ENCODE data around the gene TMEM175.
"Not testable (repeated sequence)": the region's sequence is repeated elsewhere in the genome, so short reads cannot be mapped to it uniquely, and the experiment has no call there.

The TMEM175 gene

DNA sequence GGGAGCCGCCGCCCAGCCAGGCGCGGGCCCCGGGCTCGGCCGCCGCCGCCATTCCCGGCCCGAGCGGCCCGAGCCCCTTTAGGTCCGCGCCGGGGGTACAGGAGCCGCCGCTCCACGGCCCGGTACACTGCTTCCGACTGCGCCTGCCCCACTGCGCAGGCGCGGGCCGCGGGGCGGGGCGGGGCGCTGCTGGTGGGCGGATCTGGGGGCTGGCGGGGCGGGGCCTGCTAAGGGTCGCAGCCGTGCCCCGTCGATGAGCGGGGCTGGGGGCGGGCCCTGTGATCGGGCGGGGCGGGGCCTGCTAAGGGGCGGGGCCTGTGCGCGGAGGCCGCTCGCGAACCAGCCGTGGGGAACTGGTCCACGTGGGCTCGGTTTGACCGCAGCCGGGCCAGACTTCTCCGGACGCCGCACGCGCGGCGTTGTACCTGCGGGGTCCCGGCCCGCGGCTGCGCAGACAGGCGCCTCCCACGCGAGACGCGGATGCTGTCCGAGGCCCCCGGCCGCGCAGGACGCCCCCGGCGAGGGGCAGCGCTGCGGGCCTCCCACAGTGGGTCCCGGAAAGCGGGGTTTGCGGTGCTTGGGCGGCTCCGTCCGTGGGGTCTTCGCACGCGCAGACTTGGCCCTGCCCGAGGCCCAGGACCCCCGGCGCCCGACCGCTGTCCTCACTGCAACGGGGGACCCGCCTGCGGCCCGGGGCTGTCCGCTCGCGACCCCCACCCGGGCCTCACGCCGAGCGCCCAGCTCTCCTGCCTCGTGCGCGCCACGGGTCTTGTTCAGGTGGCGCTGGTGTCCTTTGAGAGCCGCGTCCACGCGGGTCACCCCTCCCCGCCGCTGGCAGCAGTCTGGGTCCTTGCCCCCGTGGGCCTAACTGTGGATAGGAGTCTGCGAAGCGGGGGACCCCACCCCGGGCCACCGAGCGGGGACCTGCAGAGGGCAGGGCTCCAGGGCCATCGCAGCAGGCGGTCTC, 41.5 kb downstream of the TMEM175 start, which contains the start of gene DGKQ:
TSS of gene DGKQ (minus strand) at position 139 of the 967 bp plus-strand sequence. CDS start at position 52, 87 bp downstream.
- peak; percentile 0 for DNase-seq

DNA sequence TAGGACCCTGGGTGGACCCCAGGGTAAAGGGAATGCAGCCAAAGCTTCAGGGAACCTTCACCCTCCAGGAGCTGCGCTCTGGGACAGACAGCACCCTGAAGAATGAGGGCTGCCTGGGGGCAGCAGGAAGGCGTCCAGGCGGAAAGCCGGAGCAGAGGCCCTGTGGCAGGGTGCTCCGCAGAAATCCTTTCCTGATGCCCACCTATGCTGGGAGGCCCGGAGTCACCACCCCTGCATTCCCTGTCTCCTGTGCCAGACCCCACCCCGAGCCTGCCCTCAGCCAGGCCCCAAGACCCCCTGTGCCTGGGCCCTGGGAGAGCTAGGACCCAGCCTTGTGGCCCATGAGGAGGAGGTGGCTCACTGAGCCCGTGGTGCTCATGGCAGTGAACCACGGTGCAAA, 42.4 kb downstream of the TMEM175 start:
- no peak for DNase-seq

DNA sequence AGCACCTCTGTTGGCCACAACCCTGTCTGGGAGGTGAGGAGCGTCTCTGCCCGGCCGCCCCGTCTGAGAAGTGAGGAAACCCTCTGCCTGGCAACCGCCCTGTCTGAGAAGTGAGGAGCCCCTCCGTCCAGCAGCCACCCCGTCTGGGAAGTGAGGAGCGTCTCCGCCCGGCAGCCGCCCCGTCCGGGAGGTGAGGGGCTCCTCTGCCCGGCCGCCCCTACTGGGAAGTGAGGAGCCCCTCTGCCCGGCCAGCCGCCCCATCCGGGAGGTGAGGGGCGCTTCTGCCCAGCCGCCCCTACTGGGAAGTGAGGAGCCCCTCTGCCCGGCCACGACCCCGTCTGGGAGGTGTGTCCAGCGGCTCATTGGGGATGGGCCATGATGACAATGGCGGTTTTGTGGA, 43.8 kb downstream of the TMEM175 start:
- not testable (repeated sequence) for DNase-seq

DNA sequence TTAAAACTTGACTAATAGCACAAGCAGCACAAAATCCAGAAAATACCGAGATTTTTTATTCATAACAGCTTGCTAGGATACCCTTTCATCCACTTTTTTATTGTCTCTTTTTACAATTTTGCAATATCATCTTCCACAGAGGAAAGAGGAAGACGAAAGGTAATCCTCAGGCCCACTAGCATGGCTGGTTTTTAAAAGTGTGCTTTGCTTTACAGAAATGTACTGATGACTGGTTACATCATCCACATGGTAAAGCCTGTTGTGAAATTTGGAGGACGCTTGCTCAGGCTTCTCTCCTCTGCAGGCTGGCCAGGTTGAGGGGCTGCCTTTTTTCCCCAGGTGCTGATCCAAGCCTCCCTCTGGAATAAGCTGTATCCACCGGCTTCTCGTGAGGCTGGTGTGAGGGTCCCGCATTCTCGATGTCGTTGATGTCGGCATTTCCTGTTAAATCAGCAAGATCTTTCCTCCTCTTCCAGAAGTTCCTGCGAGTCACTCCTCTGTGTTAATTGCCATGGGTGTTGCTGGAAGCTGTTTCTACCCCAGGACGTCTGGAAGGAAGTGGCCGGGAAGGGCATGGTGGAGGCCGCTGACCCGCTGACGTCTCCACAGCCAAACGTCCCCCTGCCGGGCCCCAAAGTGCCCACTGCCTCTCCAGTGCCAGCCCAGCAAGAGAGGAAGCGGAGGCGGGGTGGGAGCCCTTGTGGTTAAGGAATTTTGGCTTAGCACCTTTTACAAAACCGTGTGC, 46.9 kb downstream of the TMEM175 start:
- DNase-seq: no peak

DNA sequence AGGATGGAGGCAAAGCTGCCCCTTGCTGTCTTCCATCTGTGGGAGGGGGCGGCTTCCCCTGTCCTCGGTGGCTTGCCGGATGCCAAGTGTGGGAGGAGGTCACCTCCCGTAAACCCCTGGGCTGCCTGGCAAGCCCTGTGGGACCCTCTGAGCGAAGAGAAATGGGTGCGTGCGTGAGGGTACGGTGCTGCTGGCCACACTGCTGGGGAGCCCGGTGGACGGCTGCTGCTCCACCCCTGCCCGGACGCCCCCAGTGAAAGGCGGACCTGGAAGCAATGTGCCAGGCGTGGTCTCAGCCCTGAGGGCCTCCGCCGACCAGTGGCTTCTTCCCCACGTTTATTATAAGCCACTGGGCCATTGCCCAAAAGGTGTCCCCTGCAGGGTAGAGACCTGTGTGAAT, 50.0 kb downstream of the TMEM175 start:
- DNase-seq: no peak

DNA sequence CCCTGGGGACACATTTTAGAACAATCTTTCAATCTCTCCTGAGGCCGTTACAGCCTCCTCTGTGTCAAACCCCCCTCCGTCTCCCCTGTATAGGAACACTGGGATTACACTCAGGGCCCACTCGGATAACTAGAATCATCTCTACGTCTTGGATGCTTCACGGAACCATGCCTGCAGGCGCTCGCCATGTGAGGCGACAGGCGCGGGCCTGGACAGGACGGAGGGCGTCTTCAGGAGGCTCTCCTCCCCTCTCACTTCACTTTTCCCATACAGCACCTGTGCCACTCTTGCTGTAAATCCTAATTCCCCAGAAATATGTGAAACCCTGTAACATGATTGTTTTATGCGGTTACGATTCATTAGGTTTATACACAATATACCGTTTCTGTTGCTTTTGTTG, 50.6 kb downstream of the TMEM175 start:
- no peak for DNase-seq

DNA sequence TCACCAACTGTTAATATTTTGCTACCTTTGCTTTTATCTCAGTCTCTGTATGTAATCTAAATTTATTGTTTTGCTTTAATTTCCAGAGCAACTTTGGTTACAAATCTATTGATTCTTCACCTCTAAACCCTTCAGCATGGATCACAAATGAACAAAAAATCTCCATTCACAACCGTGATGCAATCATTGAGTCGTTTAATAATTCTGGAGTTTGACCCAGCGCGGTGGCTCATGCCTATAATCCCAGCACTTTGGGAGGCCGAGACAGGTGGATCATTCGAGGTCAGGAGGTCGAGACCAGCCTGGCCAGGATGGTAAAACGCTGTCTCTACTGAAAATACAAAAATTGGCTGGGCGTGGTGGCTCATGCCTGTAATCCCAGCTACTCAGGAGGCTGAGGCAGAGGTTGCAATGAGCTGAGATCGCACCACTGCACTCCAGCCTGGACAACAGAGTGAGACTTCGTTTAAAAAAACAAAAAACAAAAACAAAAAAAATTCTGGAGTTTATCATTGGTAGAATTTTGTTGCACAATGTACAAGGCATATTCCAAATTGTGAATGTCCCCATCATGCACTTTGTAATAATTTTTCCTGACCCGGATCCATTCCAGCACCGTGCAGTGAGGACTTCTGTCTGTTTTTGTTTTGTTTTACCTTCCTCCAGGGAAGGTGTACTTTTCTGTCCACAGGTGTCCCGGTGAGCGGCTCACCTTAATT, 52.2 kb downstream of the TMEM175 start:
- DNase-seq: no peak

DNA sequence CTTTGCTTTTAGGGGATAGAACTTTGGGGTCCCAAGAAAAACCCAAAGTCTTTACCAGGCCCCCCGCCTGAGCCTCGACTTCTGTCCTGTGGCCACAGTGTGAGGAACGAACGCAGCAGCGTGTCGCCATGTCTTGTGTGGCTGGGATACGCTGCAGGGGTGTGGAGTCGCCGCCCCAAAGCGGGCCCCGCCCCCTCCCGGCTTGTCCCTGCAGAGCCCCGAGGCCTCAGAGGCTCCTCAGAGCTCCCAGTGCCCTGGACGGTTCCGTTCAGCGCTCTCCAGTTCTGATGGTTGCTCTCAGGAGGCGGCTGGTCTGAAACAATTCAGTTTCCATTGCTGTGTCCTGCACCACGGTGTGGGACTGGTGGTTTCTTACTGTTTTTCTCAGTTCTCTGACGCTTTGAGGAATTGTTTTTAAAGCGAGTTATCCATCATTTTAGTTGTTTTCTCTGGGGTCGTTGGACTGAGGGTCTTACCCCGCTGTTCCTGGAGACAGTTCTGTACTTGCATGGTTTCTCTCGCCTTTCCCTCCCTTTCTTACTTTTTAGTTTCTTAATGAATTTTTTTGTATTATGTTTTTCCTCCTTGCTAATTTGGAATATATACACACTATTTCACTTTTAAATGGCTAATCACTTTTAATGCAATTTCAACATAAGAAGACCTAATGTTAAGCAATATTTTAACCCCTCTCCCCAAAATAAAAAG, 53.0 kb downstream of the TMEM175 start:
- DNase-seq: no peak

DNA sequence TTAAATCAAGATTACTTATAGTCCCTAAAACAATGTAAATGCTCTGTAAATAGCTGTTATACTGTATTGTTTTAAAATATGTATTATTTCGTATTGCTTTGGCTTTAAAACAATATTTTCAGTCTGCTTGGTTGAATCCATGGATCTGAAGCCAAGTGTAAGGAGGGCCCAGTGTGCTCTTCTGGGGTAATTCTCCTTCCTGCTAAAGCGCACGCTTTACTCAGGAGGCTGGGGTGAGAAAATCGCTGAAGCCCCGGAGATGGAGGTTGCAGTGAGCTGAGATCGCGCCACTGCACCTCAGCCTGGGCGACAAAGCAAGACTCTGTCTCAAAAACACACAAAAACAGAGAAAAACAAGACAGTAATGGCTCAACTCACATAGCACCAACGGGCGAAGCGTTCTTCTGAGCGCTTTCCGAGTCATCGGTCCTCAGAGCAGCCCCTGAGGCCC, 54.2 kb downstream of the TMEM175 start:
- DNase-seq: peak; percentile 9

DNA sequence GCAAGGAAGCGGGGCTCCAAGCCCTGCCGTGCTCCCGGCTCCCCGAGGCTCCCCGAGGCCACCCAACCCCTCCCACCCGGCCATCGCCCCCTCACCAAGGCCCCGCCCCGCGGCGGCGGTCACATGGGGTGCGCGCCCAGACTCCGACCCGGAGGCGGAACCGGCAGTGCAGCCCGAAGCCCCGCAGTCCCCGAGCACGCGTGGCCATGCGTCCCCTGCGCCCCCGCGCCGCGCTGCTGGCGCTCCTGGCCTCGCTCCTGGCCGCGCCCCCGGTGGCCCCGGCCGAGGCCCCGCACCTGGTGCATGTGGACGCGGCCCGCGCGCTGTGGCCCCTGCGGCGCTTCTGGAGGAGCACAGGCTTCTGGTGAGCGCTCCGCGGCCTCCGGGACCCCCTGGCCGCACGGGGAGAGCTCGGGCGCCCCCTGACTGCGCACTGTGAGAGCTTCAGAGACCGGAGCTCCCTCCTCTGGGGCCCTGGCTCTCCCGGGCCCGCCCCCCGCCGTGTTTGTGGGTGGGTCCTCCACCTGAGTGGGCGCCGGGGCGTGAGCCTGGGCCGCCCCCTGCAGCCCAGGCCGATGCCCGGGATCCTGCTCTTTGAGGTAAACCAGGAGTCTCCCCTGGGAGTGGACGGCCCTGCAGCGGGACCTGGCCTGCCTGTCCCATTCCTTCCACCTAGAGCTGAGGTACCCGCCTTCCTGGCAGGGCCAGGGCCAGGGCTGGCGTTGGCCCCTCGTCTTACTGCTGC, 54.8 kb downstream of the TMEM175 start, which contains the start of gene IDUA:
TSS of gene IDUA (plus strand) at position 166 of the 745 bp plus-strand sequence. CDS start at position 207, 41 bp downstream.
- DNase-seq: no peak

DNA sequence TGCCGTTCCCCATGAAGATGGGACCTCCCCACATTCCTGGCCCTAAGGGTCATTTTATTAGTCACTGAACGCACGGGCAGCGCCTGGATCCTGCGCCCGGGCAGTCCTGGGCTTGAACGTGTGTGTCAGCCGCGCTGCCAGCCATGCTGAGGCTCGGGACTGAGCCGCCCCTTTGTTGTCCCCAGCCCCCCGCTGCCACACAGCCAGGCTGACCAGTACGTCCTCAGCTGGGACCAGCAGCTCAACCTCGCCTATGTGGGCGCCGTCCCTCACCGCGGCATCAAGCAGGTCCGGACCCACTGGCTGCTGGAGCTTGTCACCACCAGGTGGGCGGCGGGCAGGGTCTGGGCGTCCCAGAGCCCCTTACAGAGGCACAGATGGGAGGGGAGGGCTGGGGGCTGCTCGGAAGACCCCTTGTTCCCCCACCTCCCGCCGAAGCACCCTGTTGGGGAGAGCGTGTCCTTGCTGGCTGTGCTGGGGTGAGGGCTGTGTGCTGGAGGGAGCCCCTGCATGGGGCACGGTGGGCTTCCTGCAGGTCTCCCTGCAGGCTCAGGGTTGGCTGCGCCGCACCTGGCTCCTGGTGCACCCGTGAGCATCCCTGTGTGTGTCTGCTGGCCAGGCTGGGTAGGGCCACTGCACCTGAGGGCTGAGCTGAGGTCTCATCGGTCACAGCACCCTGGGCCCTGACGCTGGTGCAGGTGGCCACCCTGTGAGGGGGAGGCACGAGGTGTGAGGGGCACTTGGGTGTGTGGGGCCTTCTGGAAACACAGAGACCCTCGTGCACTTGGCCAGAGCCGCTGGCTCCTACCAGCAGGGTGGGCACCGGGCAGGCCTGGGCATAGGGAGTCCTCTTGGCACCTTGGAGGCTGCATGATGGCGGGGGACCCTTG, 55.6 kb downstream of the TMEM175 start:
- DNase-seq: no peak

DNA sequence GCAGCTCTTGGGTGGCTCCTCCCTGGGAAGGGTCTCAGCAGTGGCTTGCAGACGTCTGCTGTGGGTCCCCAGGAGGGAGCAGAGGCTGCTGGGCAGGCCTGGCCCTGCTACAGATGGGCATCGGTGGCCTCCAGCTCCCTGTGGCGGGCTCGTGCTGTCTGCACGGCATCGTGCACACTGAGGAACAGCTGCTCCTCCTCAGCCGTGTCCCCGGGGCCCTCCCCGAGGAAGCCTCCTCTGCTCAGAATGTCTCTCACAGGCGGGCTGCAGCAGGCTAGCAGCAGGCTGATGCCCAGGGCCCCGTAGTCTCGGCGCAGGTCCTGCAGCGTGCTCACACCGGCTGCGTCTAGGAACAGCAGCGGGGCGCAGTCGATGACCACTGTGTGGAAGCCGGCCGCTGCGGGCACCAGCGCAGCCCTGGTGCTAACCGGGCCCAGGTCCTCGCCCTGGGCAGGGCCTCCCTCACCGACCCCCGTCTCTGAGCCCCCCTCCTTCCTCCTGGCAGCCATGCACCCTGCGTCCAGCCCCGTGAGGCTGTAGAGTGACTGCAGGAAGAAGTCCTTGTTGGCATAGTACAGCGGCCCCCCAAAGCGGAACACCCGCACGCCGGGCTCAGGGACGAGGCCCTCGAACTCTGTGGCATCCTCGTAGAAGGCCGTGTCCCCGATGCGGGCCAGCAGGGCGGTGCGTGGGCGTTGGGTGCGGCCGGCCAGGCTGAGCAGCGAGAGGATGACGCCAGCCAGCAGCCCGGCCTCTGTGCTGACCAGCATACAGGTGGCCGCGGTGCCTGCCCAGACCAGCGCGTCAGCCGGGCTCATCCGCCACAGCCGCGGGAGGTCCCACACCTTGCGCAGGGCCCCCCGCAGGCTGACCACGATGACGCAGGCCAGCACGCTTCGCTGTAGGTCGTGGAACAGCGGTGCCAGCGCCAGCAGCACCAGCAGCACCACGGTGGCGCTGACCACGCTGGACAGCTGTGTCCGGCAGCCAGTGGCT, 56.8 kb downstream of the TMEM175 start:
- DNase-seq: no peak

DNA sequence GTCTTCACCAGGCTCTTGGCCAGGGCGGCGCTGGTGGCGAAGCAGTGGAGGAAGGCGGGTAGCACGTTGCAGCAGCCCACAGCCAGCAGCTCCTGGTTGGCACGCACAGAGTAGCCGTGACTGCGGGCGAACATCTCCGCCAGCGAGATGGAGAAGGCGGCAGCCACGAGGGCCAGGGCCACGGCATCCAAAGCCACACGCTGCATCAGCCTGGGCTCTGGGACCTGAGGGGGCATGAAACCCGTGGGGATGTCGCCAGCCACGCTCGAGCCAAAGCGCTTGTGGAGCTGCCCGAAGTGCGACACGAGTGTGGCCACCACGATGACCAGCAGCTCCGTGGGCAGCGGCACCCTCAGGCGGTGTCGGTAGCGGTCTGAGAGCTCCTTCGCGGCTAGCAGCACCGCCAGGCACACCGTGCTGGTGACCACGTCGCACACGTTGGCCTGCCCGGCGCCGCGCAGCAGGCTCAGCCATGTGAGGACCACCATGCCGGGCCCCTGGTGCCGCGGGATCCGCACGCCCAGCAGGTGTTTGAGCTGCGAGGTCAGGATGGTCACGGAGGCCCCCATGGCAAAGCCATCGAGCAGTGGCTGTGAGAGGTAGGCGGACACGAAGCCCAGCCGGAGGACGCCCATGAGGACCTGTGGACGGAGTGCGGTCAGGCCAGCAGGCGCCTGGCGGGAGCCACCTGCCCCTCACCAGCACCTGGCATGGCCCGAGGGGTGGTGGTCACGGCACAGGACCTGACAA, 57.6 kb downstream of the TMEM175 start:
- DNase-seq: no peak

DNA sequence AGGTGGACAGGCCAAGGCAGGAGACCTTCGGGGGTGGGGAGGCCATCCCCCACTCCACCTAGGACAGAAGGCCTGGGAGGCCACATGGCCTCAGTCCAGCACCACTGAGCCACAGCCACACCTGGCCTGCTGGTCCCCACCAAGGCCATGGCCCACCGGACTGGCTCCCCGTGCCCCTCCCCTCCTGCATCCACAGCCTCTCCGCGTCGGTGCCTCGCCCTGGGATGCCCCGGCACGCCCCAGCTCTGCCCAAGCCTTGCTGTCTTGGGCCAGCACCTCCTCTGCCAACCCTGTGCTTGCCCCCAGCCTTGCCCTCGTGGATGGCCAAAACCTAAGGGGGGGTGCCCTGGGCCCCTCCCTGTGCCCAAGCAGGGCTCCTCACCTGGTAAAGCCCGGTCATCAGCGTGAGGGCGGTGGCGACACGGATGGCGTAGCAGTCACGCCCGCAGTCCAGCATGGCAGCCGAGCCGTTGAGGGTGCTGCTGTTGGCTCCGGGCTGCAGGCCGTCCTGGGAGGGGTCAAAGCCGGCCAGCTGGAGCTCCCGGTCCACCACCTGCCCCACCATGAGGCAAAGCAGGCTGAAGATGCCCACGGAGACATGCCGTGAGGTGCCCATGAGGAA, 58.6 kb downstream of the TMEM175 start:
- no peak for DNase-seq

DNA sequence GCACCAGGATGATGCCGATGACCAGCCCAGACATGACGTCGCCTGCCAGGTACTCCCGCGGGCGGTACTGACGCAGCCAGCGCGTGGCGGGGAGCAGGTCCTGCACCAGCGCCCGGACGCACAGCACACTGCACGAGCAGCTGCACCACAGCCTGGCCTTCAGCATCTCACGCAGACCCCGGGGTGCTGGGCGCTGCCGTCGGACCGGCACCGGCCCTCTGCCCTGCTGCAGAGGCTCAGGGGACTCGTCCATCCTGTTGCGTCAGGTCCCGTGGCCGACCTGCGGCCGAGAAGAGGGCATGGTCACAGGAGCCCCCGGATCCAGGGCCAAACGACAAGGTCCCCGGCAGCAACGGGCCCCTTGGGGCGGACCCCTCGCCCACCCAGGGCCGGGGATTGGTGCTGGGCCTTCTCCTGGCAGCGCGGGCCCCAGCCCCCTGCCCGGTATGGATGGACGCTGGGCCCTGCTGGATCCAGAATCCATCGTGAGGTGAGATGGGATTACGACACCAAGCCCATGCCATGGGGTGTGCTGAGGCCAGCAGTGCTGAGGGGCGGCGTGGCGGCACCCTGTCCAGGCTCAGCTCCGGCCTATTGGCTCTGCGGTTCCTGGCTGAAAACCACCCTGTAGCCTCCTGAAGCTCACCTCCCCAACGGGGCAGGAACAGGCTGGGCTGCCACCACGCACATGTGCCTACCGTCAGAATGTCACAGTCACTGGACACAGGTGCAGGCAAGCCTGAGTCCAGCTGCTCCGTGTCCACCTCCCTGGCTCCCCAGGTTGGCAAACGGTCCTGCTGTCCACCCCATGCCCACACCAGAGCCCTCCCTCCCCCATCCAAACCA, 59.4 kb downstream of the TMEM175 start:
- no peak for DNase-seq

DNA sequence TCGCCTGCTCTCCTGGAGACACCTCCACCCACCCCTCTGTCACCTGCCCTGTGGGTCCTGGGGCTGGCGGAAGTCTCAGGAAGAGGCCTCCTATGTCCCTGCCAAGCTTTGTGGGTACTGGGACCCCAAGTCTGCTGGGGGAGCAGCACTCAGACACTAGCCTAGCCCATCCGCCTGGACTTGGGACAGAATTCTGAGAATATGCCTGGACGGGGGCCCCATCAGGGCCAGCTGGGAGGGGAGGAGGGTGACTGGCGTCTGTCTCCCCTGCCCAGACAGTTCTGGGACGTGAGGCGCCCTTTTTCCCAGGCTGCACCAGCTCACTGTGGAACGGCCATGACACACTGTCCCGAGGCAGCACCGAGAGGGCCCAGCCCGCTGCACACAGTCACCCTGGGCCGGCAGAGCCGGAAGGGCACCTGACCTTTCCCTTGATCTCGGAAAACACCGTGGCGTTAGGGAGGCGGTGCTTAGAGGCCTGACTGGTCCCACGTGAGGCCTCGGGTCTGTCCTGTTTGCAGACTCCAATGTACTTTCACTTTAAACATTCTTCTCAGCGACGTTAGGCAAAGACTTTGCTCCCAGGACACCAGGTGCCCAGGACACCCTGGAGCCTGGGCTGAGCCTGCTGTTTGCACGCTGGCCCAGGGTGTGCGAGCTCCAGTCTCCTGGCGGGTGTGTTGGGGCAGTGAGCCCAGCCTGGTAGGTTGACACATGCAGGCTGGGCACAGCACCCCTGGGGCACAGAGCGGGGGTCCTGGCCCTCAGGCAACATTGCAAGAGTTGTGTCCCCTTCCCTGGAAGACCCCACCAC, 60.2 kb downstream of the TMEM175 start:
- DNase-seq: no peak

All from NCI-H1417 treated with DMSO at 0.1 percent for 48 hours (cell line).